HG03442 (cell line): ENCODE data around the gene ELP6.

Source experiments
- ATAC-seq: cut with Tn5 transposase; IDR thresholded peaks from one replicate; pipeline ENCODE4 v1.9.1; 2021; ENCODE audit warnings: mild to moderate bottlenecking, moderate library complexity; ENCODE audit not compliant: unreplicated experiment

ELP6 gene, protein sequence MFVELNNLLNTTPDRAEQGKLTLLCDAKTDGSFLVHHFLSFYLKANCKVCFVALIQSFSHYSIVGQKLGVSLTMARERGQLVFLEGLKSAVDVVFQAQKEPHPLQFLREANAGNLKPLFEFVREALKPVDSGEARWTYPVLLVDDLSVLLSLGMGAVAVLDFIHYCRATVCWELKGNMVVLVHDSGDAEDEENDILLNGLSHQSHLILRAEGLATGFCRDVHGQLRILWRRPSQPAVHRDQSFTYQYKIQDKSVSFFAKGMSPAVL

DNA sequence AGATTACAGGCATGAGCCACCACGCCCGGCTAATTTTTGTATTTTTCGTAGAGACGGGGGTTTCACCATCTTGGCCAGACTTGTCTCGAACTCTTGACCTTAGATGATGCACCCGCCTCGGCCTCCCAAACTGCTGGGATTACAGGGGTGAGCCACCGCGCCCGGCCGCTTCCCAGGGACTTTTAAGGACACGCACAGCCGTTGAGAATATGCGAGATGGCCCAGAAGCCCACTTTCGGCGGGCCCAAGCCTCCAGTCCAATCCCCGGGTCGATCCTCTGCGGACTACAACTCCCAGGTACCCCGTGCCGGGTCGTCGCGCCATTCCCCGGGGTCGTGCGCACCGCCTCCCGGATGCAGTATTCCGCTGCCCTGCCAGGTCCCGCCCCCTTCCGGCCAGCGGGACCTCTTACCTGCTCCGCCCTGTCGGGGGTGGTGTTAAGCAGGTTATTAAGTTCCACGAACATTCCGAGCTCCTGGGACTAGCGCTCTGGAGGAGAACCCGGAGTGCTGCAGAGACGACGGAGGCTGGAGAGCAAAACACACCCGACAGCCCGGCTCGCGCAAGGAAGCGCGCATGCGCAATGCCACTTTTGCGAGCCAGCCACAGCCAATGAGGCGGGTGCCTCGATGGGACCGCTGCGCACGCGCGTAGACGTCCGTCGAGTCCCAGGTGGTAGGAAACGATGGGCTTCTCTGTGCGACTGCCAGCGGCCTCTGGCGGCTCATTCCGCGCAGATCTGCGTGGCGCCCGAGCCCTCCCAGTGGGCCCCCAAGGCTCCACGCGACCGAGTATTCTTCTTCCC is at the start of gene ELP6:
Gene ELP6 (minus strand): TSS at position 588 of the 805 bp plus-strand sequence. CDS start 122 bp downstream, at position 466.
- peak; percentile 94 for ATAC-seq

DNA sequence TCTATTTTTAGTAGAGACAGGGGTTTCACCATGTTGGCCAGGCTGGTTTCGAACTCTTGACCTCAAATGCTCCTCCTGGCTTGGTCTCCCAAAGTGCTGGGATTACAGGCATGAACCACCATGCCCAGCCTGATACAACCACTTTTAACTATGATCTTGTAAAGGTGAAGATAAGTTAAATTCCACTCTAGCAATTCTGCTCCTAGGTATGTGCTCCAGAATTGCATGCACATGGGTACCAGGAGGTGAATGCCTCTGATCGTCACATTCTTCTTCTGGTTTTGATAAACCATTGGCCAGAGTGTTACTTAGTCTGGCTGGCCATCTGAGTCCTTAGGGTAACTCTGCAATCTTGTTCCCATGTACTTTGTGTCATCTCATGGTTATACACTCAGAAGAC is 42.8 kb upstream of the ELP6 start:
- ATAC-seq = no peak

DNA sequence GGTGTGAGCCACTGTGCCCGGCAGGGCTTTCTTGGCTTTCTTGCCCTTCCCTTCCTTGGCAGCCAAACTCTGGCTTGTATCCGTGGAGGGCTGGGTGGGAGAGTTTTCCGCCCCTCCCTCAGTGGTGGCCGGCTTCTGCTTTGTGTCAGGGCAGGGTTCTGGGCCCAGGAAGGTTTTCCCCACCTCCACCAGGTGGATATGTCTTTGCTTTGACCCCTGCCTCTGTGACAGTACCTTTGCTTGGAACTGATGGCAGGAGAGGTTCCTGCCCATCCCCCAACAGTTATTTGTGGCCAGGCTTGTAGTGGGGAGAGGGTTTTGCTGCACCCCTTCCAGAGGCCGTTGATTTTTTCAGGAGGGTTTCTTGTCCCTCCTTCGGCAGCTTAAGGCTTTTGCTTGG is 40.8 kb upstream of the ELP6 start:
- no peak for ATAC-seq

DNA sequence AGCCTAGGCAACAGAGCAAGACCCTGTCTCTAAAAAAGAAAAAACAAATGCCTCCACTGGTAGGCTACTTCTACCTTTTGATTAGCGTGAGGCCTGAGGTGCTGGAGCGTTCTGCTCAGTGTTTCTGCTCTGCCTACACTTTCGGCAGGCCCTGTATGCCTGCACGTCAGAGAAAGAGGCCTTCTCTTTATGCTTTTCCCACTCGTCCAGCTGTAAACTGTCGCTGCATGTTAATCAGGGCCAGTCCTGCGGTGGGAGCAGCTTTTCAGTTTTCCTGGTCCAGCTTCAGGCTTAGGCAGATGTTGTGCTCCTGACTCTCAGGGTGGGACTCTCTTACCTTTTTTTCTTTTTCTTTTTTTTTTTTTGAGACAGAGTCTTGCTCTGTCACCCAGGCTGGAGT is 39.9 kb upstream of the ELP6 start:
- no peak for ATAC-seq

DNA sequence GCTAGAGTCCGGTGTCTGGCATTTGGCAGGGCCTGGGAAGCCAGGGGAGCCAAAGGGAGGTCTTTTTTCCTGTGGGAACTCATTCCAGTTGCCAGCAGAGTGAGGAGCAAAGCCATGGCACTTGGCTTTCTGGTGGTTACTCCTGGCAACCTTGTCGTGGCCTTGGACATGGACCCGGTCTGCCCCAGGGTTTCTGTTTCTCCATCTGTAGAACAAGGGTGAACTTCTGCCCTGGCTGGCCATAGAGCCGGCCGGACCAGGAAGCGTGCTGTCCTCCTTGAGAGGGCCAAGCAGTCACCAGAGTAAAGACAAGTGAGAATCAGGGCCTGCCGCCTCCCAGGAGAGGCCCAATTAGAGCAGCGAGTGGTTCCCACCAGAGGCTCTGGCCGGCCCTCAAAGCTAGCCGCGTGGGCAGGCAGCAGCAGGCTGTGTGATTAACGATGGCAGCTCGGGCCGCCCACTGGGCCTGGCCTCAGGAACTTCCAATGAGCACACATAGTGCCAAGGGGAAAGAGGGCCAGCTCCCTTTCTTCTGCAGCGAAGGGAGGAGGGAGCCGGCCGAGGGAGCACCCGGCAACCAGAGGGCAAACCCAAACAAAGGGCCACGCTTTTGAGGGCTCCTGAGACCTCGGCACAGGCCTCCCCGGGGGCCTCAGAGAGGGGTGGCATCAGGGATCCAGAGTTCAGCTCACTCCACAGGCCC is 29.1 kb upstream of the ELP6 start:
- ATAC-seq = no peak

DNA sequence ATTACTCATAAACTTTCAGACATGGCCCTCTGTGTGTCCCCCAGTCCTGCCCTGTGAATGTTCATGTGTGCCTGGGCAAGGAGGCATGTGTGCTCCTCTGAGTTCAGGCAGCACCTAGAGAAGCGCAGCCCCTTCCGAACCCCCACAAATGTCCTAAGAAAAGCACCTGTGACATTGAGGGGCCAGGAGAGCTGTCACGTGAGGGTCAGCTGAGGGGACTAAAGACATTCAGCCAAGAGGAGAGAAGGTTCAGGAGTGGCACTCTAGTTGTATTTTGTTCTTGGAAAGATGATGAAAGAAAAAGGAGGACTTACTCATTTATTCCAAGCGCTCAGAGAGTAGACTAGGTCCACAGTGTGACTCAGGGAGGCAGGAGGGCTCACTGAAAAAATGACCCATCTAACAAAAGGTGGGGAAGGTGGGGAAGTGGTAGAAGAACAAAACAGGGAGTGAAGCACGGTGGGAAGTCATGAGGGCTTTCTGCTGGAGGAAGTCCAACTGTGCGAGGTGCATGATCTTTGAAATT is 28.1 kb upstream of the ELP6 start:
- no peak for ATAC-seq

DNA sequence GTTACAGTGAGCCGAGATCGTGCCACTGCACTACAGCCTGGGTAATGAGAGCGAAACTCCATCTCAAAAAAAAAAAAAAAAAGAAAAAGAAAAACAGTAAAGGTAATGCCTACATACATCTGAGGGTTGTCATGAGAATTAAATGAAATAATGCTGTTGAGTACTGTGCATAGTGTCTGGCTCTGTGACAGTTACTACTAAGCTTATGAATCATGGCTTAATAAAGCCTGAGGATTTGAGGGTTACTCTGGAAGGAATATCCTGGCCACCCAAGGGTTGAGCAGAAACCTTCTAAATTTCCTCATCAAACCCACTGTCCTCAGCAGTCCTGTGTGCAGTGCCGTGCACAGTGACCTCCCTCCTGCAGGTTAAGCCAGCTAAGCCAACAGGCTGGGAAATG is 26.8 kb upstream of the ELP6 start:
- ATAC-seq = no peak

DNA sequence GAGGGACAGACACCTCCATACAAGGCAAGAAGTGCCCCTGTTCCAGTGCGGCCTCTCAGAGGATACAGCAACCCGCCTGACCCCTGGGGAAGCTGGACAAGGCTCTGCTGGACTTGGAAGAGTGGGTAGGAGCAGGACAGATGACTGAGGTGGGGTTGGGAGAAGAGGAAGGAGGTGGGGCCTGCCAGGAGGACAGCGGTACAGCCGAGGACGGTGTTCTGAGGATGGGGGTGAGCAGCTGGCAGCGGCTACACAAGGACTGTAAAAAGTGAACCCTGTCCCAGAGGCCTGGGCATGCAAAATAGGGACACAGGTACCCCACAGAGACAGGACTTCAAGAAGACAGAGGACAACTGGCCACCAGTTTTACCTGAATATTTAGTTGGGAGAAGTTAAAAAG is 23.5 kb upstream of the ELP6 start:
- no peak for ATAC-seq

DNA sequence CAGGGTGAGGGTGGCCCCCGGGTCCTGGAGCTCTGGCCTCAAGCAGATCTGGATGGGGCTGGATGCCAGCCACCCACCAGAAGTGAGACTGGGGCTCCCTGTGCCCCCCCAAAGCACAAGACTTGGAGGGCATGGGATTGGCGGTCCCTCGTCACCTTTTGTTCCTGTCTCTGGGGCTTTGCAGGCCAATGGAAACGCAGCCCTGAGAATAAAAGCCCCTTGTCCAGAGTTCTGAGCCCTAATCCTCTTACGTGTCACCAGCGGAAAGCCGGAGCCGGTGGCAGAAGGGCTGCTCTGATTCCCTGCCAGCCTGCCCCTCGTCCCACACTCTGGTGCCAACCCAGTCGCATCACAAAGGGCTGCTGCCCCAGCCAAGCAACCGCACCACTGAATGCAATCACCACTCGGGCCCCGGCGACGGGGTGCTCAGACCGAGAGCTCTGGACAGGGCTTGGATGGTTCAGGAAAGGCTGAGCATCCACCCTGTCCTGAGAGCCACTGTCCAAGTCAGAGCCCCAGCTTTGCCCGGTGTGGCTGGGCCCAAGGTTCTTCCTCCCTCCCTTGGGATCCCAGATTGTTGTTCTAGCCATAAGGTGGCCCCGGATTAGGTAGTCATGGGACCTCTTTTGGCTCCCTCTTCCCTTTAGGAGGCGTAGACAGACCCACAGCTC is 22.8 kb upstream of the ELP6 start:
- no peak for ATAC-seq

DNA sequence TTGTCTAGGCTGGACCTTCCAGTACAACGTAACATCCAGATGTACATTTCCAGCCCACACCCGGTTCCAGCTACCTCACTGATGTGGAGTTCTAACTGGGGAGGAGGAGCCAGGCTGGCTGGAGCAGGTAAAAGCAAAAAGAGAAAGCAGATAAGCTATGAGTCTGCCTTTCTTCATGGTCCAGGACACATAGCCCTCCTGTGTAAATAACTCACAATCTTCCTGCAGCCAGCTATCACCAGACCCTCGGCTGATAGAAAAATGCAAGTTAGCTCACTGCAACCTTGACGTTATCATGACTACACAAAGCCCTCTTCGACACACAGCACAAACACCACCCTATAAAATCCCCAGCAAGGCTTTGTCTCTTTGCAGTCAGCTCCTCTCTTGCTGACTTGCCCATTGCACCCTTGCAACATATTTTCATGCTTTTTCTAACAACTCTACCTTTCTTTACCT is 20.5 kb upstream of the ELP6 start:
- no peak for ATAC-seq

DNA sequence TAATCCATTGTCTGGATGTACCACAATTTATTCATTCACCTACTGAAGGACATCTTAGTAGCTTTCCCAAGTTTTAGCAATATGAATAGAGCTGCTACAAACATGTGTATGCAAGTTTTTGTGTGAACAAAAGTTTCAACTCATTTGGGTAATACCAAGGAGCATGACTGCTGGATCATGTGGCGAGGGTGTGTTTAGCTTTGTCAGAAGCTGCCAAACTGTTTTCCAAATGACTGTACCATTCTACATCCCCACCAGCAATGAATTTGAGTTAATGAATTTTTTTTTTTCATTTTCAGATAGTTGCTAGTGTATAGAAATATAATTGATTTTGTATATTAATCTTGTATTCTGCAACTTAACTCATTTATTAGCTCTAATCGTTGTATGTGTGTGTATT is 20.0 kb upstream of the ELP6 start:
- ATAC-seq = no peak

DNA sequence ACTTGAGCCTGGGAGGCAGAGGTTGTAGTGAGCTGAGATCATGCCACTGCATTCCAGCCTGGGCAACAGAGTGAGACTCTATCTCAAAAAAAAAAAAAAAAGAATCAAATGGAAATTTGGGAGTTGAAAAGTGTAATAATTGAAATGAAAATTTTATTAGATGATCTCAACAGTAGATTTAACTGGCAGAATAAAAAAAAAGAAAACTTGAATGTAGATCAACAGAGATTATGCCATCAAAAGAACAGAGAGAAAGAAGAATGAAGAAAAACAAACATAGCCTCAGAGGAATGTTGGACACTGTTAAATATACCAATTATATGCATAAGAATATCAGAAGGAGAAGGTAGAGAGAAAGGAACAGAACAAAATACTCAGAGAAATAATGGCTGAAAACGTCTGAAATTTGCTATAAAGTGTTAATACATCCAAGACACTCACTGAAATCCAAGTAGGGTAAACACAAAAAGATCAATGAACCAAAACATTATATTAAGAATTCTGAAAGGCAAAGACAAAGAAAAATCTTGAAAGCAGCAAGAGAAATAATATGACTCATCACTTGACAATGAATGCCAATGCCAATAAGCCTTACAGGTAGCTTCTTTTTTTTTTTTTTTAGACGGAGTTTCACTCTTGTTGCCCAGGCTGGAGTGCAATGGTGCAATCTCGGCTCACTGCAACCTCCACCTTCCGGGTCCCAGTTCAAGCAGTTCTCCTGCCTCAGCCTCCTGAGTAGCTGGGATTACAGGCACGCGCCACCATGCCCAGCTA is 14.6 kb upstream of the ELP6 start:
- ATAC-seq = no peak

DNA sequence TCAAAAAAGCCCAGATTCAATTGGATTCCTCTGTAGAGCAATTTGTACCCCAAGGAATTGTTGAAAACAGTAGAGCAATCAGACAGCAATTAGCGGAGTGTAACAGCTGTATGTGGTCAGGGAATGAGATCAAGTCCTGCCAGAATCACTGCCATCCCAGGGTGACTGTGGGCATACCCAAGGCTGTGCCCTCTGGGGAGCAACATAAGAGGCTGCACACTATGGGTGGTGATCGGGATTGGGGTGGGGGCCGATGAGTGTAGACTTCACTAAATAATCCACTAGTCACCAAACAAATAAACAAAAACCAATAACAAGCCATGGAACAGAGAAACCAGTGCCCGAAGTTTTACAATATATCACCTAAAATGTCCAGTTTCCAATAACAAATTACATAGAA is 12.1 kb upstream of the ELP6 start:
- ATAC-seq = no peak

DNA sequence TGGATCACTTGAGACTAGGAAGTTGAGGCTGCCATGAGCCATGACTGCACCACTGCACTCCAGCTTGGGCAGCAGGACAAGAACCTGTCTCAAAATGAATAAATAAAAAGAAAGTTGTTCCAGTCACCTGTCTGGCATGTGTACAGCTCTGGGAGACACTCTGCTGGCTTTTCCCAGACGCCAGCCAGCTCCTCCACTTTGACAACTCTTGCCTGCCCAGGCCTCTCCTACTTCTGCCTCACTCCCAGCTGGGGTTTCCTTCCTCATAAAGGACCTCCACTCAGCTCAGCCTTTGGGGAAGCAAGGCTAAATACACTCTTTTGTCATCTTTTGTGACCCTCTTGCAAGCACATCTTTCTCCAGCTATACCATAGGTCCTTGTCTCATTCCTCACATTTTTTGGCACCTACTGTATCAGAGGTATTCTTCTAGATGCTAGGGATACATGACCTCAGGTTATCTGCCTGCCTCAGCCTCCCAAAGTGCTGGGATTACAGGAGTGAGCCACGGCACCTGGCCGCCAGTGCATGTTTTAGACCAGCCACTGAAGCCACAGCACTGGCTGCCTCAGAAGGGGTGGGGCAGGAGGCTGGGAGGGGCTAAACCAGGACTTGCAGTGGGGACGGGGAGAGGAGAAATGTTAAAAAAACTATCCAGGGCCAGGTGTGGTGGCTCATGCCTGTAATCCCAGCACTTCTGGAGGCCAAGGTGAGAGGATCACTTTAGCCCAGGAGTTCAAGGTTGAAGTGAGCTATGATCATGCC is 10.0 kb upstream of the ELP6 start:
- ATAC-seq = no peak

DNA sequence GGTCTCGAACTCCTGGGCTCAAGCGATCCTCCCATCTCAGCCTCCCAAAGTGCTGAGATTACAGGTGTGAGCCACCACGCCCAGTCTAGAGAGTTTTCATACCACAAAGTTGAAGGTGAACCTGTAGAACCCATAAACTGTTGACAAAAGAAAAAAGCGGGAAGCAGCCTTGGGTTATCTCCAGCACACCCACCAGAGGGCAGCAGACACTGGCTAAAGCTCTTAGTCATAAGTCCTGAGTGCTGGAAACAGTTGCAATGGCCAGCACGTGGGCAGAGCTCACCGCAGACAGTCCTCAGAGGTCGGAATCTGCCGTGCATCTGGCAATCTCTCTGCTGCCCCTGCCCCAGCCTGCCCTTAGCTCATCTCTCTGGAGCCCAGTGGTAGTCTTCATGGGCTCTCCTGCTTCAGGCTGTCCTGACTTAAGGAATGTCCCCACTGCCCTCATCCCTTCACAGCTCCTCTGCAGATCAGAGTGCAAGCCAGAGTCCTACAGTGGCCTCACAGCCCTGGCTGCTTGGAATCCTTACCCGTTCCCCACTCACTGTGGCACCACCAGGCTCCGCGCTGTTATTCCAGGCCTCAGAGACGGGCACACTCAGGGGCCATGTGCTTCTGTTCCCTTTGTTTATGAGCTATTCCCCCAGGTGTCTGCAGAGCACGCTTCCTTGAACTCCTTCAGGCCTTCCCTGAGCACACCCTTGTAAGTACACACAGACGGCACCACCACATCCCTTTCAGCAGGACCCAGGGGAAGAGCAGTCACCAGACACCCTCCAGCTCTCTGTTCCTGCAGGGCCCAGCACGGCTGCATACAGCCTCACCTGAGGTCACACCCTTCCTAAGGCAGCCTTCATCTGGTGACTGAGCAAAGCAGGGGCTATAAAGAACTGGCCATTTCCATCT is 8.8 kb upstream of the ELP6 start:
- ATAC-seq = peak; percentile 69

DNA sequence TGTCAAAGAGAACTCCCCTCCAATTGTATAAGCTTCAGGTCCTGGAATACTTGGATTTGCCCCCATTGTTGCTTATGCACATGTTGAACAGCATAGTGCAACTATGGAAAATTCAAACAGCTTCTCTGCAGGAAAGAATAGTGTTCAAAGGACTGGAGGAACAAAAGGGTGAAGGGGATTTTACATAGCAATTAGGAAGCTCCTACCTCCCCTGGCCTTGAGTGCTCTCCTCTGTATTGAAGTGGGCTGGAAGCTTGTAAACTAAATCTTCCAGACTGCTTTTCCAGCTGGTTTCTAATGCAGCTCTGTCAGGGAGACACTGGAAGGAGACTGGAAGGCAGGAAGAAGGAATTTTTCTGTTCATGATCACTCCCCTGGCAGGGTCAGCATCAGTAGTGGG is 7.2 kb upstream of the ELP6 start:
- no peak for ATAC-seq

DNA sequence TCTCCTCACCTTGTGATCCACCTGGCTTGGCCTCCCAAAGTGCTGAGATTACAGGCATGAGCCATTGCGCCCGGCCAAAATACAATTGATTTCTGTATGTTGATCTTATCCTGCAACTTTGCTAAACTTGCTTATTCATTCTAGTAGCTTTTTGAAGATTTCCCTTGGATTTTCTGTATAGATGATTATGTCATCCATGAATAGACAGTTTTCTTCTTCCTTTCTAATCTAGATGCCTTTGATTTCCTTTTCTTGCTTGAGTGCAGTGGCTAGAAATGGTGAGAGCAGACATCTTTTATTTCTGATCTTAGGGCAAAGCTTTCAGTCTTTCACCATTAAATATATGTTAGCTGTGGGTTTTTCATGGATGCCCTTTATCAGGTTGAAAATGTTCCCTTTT is 4.4 kb upstream of the ELP6 start:
- no peak for ATAC-seq

DNA sequence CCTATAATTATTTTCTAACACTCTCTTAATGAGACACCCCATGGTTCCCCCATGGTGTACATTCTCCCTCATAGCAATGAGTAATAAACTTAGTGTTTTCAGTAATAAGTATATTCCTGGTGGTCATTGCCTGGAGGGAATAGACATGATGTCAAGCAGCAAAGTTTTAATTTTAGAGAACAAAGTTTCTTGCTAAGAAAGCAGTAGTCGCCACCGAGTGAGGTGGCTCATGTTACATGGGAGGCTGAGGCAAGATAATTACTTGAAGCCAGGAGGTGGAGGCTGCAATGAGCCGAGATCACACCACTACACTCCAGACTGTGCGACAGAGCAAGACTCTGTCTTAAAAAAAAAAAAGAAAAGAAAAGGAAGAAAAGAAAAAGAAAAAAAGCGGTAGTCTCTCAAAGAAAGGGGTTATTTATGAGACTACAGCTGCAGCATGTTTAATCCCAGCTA is 2.4 kb upstream of the ELP6 start:
- ATAC-seq = no peak
